ENCODE measurements around the gene TAF11L9. TPM values are rescaled to one million over a fixed set of nuclear protein-coding genes. Genes with fewer than 3 reads are reported as not detected.

Gene TAF11L9
- total RNA-seq, 2 experiments from 2014 or later = not detected

Other genes with a start within 250 kb of the TAF11L9 start
- not detected for gene TAF11L2, start 96.2 kb downstream of the TAF11L9 start, total RNA-seq
- gene TAF11L3, start 76.0 kb downstream of the TAF11L9 start, total RNA-seq = not detected
- not detected for gene TAF11L4, start 72.6 kb downstream of the TAF11L9 start, total RNA-seq
- gene TAF11L5, start 69.2 kb downstream of the TAF11L9 start, total RNA-seq = not detected
- not detected for gene TAF11L6, start 65.7 kb downstream of the TAF11L9 start, total RNA-seq
- not detected for gene TAF11L7, start 8.6 kb downstream of the TAF11L9 start, total RNA-seq
- not detected for gene TAF11L8, start 3.4 kb downstream of the TAF11L9 start, total RNA-seq
- not detected for gene TAF11L10, start 3.4 kb upstream of the TAF11L9 start, total RNA-seq
- gene TAF11L11, start 9.8 kb upstream of the TAF11L9 start, total RNA-seq = not detected
- not detected for gene TAF11L12, start 16.0 kb upstream of the TAF11L9 start, total RNA-seq
- gene TAF11L13, start 37.7 kb upstream of the TAF11L9 start, total RNA-seq = not detected
- not detected for gene TAF11L14, start 40.1 kb upstream of the TAF11L9 start, total RNA-seq